Pancreas (tissue), 10 donors: ENCODE measurements around the gene HSPB7. TPM values are rescaled to one million over a fixed set of nuclear protein-coding genes. Genes with fewer than 3 reads are reported as not detected.
"Not testable (repeated sequence)": the region's sequence is repeated elsewhere in the genome, so short reads cannot be mapped to it uniquely, and the experiment has no call there.

Source experiments
- ATAC-seq, 4 donors: fragments of 200-7000 bp; cut with Tn5 transposase; one replicate each; pipeline versions ENCODE4 v1.8.0 to v1.9.1; 2020; ENCODE audit warnings: mild to moderate bottlenecking in 4 of 4, moderate library complexity in 4 of 4
- DNase-seq, 6 donors: peaks; one replicate each; pipeline ENCODE4 v3.0.0-alpha.2; 2020
- FAIRE-seq: peaks from 2 replicates; lab custom pipeline; 2012; peaks lifted over from hg19 to GRCh38; lab: Jason Lieb, UNC
- H3K27ac ChIP-seq, 4 donors: fragments of 200-600 bp; sonication (generic); 1 replicate in 3 of 4; 2 replicates in 1 of 4; pipeline versions ENCODE4 v1.5.0 to v1.8.0; 2020
- H3K27me3 ChIP-seq, 4 donors: fragments of 200-600 bp; one replicate each; pipeline ENCODE4 v1.8.0; 2021
- H3K36me3 ChIP-seq, 3 donors: fragments of 200-600 bp; sonication (generic) in 1 of 3; one replicate each; pipeline versions ENCODE4 v1.5.0 to v1.8.0; 2020 to 2021
- H3K4me1 ChIP-seq, 3 donors: fragments of 200-600 bp; one replicate each; pipeline ENCODE4 v1.8.0; 2021
- H3K4me3 ChIP-seq, 4 donors: fragments of 200-600 bp; sonication (generic) in 2 of 4; one replicate each; pipeline versions ENCODE4 v1.5.0 to v1.8.0; 2020 to 2021
- H3K9me3 ChIP-seq, 4 donors: fragments of 200-600 bp; one replicate each; pipeline ENCODE4 v1.8.0; 2021
- CTCF ChIP-seq, 4 donors: fragments of 200-600 bp; sonication (generic) in 3 of 4; IDR thresholded peaks; one replicate each; pipeline versions ENCODE4 v1.5.0 to v1.8.0; 2021; ENCODE audit warnings: antibody characterized with exemption in 4 of 4
- WGBS, 2 donors: extraction: QIAGEN DNeasy Blood & Tissue Kit; methylation state at CpG; one replicate each; pipeline ENCODE4 v1.1.7; 2013; 5-methylcytosine and 5-hydroxymethylcytosine counted together
- intact Hi-C, 3 donors: fragments of 100-400 bp; cut with DNase I; formaldehyde crosslinking; loops; one replicate each; pipeline versions ENCODE4 v1.11.1 to v1.14.2; 2022
- polyA plus RNA-seq, 2 donors: library from polyadenylated mRNA; stranded (reverse); fragments of 200-250 nt; gene quantifications; one replicate each; pipeline ENCODE4 v1.2.3, GENCODE V29; 2013
- total RNA-seq, 6 donors: library from RNA; stranded (reverse); fragmentation: NEBNext Ultra II Directional in 4 of 6; extraction: Animal tissue kit (Norgen Biotek cat#: 25700) in 4 of 6; gene quantifications; one replicate each; pipeline versions ENCODE4 v1.2.1 to v1.2.4, GENCODE V29; 2021 to 2023
- donor health status: healthy with polysubstance abuse.
- donor health status: DM: no; HTN: no; CAD: no; lungs with moderate emphysema.
- donor health status: DM: no; HTN: no; CAD: no.
- donor health status: control.
- donor health status: control.
- donor health status: Bipolar disorder and iron deficiency.
- donor health status: DM: yes; HTN: yes; CAD: no.
- donor health status: DM: no; HTN: no; CAD: no.
- donor health status: DM: no; HTN: no; CAD: no.
- donor health status: DM: yes; HTN: yes; CAD: no.

Gene HSPB7
- total and polyA plus RNA-seq, 8 donors: 0.65 to 10.9 (median 2.2) TPM

- ATAC-seq (no peak), DNase-seq (peak in 1 of 6 donors; percentile 30), FAIRE-seq (no peak)
- H3K27me3 ChIP-seq: no peaks in the 10 kb centered on the region
- H3K9me3 ChIP-seq: no peaks in the 10 kb centered on the region
- intact Hi-C loops: loop anchor here in 2 of 3 donors (5.0 kb wide), 2 partner anchors 45 to 50 kb away; no protein-coding TSS in a partner anchor
- H3K36me3 ChIP-seq: no peaks in the 10 kb centered on the region
- no peaks in the 10 kb centered on the region for H3K4me1 ChIP-seq
- TF ChIP-seq CTCF (IDR thresholded peaks at IDR 0.05): no peak
- H3K4me3 ChIP-seq: no peak overlapping the region
- WGBS, 2 donors: 49 to 65% methylated on average over 9 of the region's 9 CpGs
- no peak overlapping the region for H3K27ac ChIP-seq
These were observed 11.0 kb downstream of the HSPB7 start for GRCh38 chr1:16006552-16007485.

GRCh38 chr1:16006010-16006409 lies 11.8 kb downstream of the HSPB7 start:
- WGBS, 2 donors: 69 to 86% methylated on average over 11 of the region's 11 CpGs

DNA sequence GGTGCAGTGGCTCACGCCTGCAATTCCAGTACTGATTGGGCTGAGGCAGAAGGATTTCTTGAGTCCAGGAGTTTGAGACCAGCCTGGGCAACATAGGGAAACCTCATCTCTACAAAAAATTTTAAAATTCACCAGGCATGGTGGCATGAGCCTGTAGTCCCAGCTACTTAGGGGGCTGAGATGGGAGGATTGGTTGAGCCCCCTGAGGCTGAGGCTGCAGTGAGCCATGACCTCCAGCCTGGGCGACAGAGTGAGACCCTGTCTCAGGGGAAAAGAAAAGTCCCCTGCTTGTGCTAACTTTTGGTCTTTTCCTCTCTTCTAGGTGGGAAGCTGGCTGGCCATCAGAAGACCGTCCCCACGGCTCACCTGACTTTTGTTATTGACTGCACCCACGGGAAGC lies 12.2 kb downstream of the HSPB7 start:
- TF ChIP-seq CTCF (IDR thresholded peaks at IDR 0.05): no peak
- no peaks in the 10 kb centered on the region for H3K27me3 ChIP-seq
- H3K4me3 ChIP-seq: no peak overlapping the region
- H3K27ac ChIP-seq: no peak overlapping the region
- no peak for FAIRE-seq
- no peaks in the 10 kb centered on the region for H3K36me3 ChIP-seq
- H3K4me1 ChIP-seq: no peaks in the 10 kb centered on the region
- no peak for ATAC-seq
- WGBS, 2 donors: 74 to 83% methylated on average over 5 of the region's 5 CpGs
- intact Hi-C loops: loop anchor here in 2 of 3 donors (5.0 kb wide), 2 partner anchors 47 to 52 kb away; no protein-coding TSS in a partner anchor
- H3K9me3 ChIP-seq: no peaks in the 10 kb centered on the region
- peak in 2 of 6 donors; percentile 15 to 22 for DNase-seq

More at GRCh38 chr1:16006010-16006409, 11.8 kb downstream of the HSPB7 start:
- FAIRE-seq: no peak
- no peak for TF ChIP-seq CTCF (IDR thresholded peaks at IDR 0.05)
- H3K36me3 ChIP-seq: no peaks in the 10 kb centered on the region
- intact Hi-C loops: loop anchor here in 2 of 3 donors (5.0 kb wide), 2 partner anchors 46 to 51 kb away; no protein-coding TSS in a partner anchor
- no peak overlapping the region for H3K27ac ChIP-seq
- no peaks in the 10 kb centered on the region for H3K9me3 ChIP-seq
- no peak for ATAC-seq
- no peaks in the 10 kb centered on the region for H3K27me3 ChIP-seq
- peak in 2 of 6 donors; percentile 33 to 39 for DNase-seq
- no peaks in the 10 kb centered on the region for H3K4me1 ChIP-seq
- no peak overlapping the region for H3K4me3 ChIP-seq

DNA sequence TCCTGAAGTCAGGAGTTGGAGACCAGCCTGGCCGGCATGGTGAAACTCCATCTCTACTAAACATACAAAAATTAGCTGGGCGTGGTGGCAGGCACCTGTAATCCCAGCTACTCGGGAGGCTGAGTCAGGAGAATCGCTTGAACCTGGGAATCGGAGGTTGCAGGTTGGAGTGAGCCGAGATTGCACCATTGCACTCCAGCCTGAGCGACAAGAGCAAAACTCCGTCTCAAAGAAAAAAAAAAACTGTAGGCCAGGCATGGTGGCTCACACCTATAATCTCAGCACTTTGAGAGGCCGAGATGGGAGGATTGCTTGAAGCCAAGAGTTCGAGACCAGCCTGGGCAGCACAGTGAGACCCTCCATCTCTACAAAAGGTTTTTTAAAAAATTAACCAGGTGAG lies 16.6 kb downstream of the HSPB7 start:
- H3K27ac ChIP-seq, H3K36me3 ChIP-seq, intact Hi-C loops, DNase-seq, FAIRE-seq, H3K4me3 ChIP-seq, H3K9me3 ChIP-seq, H3K4me1 ChIP-seq, H3K27me3 ChIP-seq, ATAC-seq: not testable (repeated sequence)
- 84 to 92% methylated on average over 10 of the region's 10 CpGs for WGBS, 2 donors

- 92 to 96% methylated on average over 11 of the region's 11 CpGs for WGBS, 2 donors
- intact Hi-C loops: loop anchor here in 2 of 3 donors (5.0 to 10.0 kb wide), 2 partner anchors 192 to 194 kb away; partner anchors contain the start of gene UQCRHL (in 2 of the 2)
These were observed 18.9 kb downstream of the HSPB7 start for GRCh38 chr1:15998929-15999328.

More at GRCh38 chr1:15998929-15999328, 18.9 kb downstream of the HSPB7 start:
- ATAC-seq: no peak
- Histone ChIP-seq H3K9me3 (no peaks in the 10 kb centered on the region), H3K4me1 (no peaks in the 10 kb centered on the region), H3K36me3 (no peaks in the 10 kb centered on the region), H3K27me3 (no peaks in the 10 kb centered on the region), H3K27ac (no peak overlapping the region), H3K4me3 (no peak overlapping the region)
- TF ChIP-seq CTCF (IDR thresholded peaks at IDR 0.05): no peak
- DNase-seq: peak in 1 of 6 donors; percentile 31
- FAIRE-seq: no peak
